H9 (cell line): Measurements from ENCODE around the gene U2AF1L4. TPM values are rescaled to one million over a fixed set of nuclear protein-coding genes. Genes with fewer than 3 reads are reported as not detected.

ENCODE experiments used
- DNase-seq: peaks from one replicate; pipeline ENCODE4 v3.0.0-alpha.2; 2017
- H2AFZ ChIP-seq: one replicate; pipeline ENCODE4 v1.6.1; 2013; ENCODE audit warnings: mild to moderate bottlenecking, low read length, control low read depth, moderate library complexity
- H2AK5ac ChIP-seq: 2 replicates; pipeline ENCODE4 v1.6.1; 2013; ENCODE audit warnings: low read length, control low read depth, mixed read lengths; ENCODE audit not compliant: insufficient read length
- H2BK120ac ChIP-seq: one replicate; pipeline ENCODE4 v1.6.1; 2013; ENCODE audit warnings: low read depth, mild to moderate bottlenecking, low read length, control low read depth, inconsistent platforms; ENCODE audit not compliant: poor library complexity, severe bottlenecking
- H2BK12ac ChIP-seq: 2 replicates; pipeline ENCODE4 v1.6.1; 2013; ENCODE audit warnings: low read length, control low read depth, mixed read lengths, low read depth; ENCODE audit not compliant: insufficient read length
- H2BK15ac ChIP-seq: 2 replicates; pipeline ENCODE4 v1.6.1; 2013; ENCODE audit warnings: low read depth, low read length, control low read depth
- H2BK20ac ChIP-seq: one replicate; pipeline ENCODE4 v1.6.1; 2013; ENCODE audit warnings: low read depth, mild to moderate bottlenecking, low read length, control low read depth, inconsistent platforms; ENCODE audit not compliant: poor library complexity, severe bottlenecking
- H2BK5ac ChIP-seq: 2 replicates; pipeline ENCODE4 v1.6.1; 2013; ENCODE audit warnings: low read length, control low read depth, mixed read lengths; ENCODE audit not compliant: insufficient read length
- H3K14ac ChIP-seq: 2 replicates; pipeline ENCODE4 v1.6.1; 2013; ENCODE audit warnings: low read length, control low read depth; ENCODE audit not compliant: insufficient read depth
- H3K18ac ChIP-seq: 2 replicates; pipeline ENCODE4 v1.6.1; 2013; ENCODE audit warnings: low read depth, mild to moderate bottlenecking, mixed read lengths, low read length, control low read depth; ENCODE audit not compliant: insufficient read length
- H3K23ac ChIP-seq: 2 replicates; pipeline ENCODE4 v1.6.1; 2013; ENCODE audit warnings: low read length, control low read depth, mixed read lengths, low read depth; ENCODE audit not compliant: insufficient read length
- H3K23me2 ChIP-seq: 2 replicates; pipeline ENCODE4 v1.6.1; 2013; ENCODE audit warnings: low read depth, mild to moderate bottlenecking, mixed read lengths, low read length, control low read depth; ENCODE audit not compliant: insufficient read length, poor library complexity, severe bottlenecking
- H3K27ac ChIP-seq: 2 replicates; pipeline ENCODE4 v1.5.1; 2013; ENCODE audit warnings: low read length, control low read depth, mixed read lengths, low read depth; ENCODE audit not compliant: insufficient read length
- H3K27me3 ChIP-seq: 2 replicates; pipeline ENCODE4 v1.6.1; 2013; ENCODE audit warnings: low read length, control low read depth, inconsistent platforms; ENCODE audit not compliant: insufficient read depth
- H3K4ac ChIP-seq: 2 replicates; pipeline ENCODE4 v1.6.1; 2013; ENCODE audit warnings: low read depth, mild to moderate bottlenecking, control low read depth, inconsistent platforms, low read length, moderate library complexity
- H3K4me1 ChIP-seq: 2 replicates; pipeline ENCODE4 v1.6.1; 2013; ENCODE audit warnings: low read length, control low read depth, inconsistent platforms; ENCODE audit not compliant: insufficient read depth
- H3K4me2 ChIP-seq: 2 replicates; pipeline ENCODE4 v1.6.1; 2013; ENCODE audit warnings: low read length, control low read depth, mixed read lengths; ENCODE audit not compliant: insufficient read length, insufficient read depth
- H3K56ac ChIP-seq: 2 replicates; pipeline ENCODE4 v1.6.1; 2013; ENCODE audit warnings: low read depth, mild to moderate bottlenecking, mixed read lengths, low read length, control low read depth; ENCODE audit not compliant: insufficient read length
- H3K79me1 ChIP-seq: 2 replicates; pipeline ENCODE4 v1.6.1; 2013; ENCODE audit warnings: low read depth, mild to moderate bottlenecking, moderate library complexity, low read length, control low read depth, inconsistent platforms; ENCODE audit not compliant: insufficient read depth, poor library complexity, severe bottlenecking
- H3K79me2 ChIP-seq: 2 replicates; pipeline ENCODE4 v1.6.1; 2013; ENCODE audit warnings: low read length, control low read depth, inconsistent platforms; ENCODE audit not compliant: insufficient read depth
- H3K9ac ChIP-seq: 2 replicates; pipeline ENCODE4 v1.6.1; 2013; ENCODE audit warnings: low read length, control low read depth, mixed read lengths; ENCODE audit not compliant: insufficient read length; ENCODE audit errors: extremely low read depth
- H3K9me3 ChIP-seq: one replicate; pipeline ENCODE4 v1.6.1; 2013; ENCODE audit warnings: low read depth, low read length, inconsistent platforms; ENCODE audit not compliant: control insufficient read depth
- H3T11ph ChIP-seq: one replicate; pipeline ENCODE4 v1.6.1; 2013; ENCODE audit warnings: mild to moderate bottlenecking, low read length, control low read depth, inconsistent platforms
- H4K20me1 ChIP-seq: one replicate; pipeline ENCODE4 v1.6.1; 2013; ENCODE audit not compliant: control insufficient read depth, insufficient read length, insufficient read depth
- H4K5ac ChIP-seq: 2 replicates; pipeline ENCODE4 v1.6.1; 2013; ENCODE audit warnings: low read depth, mild to moderate bottlenecking, mixed read lengths, low read length, control low read depth; ENCODE audit not compliant: insufficient read length
- H4K8ac ChIP-seq: replicated peaks from 2 replicates; pipeline ENCODE4 v1.6.1; 2013; ENCODE audit warnings: low read length, control low read depth, mixed read lengths, low read depth; ENCODE audit not compliant: insufficient read length
- H4K91ac ChIP-seq: 2 replicates; pipeline ENCODE4 v1.6.1; 2013; ENCODE audit warnings: low read depth, mild to moderate bottlenecking, moderate library complexity, mixed read lengths, low read length, control low read depth; ENCODE audit not compliant: insufficient read length
- H3K27ac Mint-ChIP-seq, 3 experiments: 2 replicates in 2 of 3; 3 replicates in 1 of 3; pipeline ENCODE4 v1.8.0; 2020 to 2021; ENCODE audit warnings: mixed read lengths in 3 of 3, mild to moderate bottlenecking in 1 of 3, moderate library complexity in 1 of 3
- H3K27me3 Mint-ChIP-seq: 2 replicates; pipeline ENCODE4 v1.8.0; 2021; ENCODE audit warnings: low read depth, mild to moderate bottlenecking, moderate library complexity, mixed read lengths
- H3K36me3 Mint-ChIP-seq, 3 experiments: 2 replicates in 2 of 3; 3 replicates in 1 of 3; pipeline ENCODE4 v1.8.0; 2020 to 2021; ENCODE audit warnings: low read depth in 3 of 3, mixed read lengths in 3 of 3; ENCODE audit not compliant: insufficient read depth in 1 of 3
- H3K4me1 Mint-ChIP-seq, 2 experiments: 2 replicates each; pipeline ENCODE4 v1.8.0; 2020; ENCODE audit warnings: mixed read lengths in 2 of 2
- H3K4me3 Mint-ChIP-seq, 2 experiments: 2 replicates in 1 of 2; 3 replicates in 1 of 2; pipeline ENCODE4 v1.8.0; 2020 to 2021; ENCODE audit warnings: mild to moderate bottlenecking in 2 of 2, mixed read lengths in 2 of 2, moderate library complexity in 1 of 2
- H3K9me3 Mint-ChIP-seq, 2 experiments: 2 replicates in 1 of 2; 3 replicates in 1 of 2; pipeline ENCODE4 v1.8.0; 2020; ENCODE audit warnings: mild to moderate bottlenecking in 2 of 2, mixed read lengths in 2 of 2, moderate library complexity in 1 of 2
- whole genome bisulfite sequencing: extraction: QIAGEN DNeasy Blood & Tissue Kit; methylation state at CpG from one replicate; pipeline ENCODE4 v1.1.7; 2013; ENCODE audit warnings: missing lambda C conversion rate, low lambda C conversion rate, mixed read lengths; ENCODE audit not compliant: insufficient read length; ENCODE audit errors: extremely low coverage; 5-methylcytosine and 5-hydroxymethylcytosine counted together
- total RNA-seq: library from RNA; stranded (reverse); gene quantifications from 2 replicates; pipeline ENCODE4 v1.2.1, GENCODE V29; 2021
- TF ChIP-seq, protein P1 (sequence below): fragments of 200-600 bp; sonication (generic); conservative IDR thresholded peaks from 3 replicates; pipeline ENCODE4 v1.8.0; 2021; ENCODE audit warnings: antibody characterized with exemption, mild to moderate bottlenecking

Gene U2AF1L4
- total RNA-seq, 1 experiment from 2014 or later: 16.8 TPM

DNA sequence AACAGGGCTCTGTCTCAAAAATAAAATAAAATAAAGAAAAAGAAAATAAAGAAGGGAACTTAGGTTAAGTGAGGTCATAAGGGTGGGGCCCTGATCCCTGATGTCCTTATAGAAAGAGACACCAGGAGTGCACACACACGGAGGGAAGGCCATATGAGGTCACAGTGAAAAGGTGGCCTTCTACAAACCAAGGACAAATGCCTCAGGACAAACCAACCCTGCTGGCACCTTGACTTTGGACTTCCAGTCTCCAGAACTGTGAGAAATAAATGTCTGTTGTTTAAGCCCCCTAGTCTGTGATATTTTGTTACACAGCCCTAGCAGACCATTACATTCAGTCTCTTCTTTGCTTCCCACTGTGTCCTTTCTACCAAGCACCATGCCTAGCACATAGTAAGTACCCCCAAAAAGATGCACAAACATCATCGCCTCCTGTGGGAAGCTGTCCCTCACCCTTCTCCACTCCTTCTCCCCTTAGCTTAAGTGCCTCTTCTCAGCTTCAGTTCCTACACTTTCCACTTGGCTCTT, 49.3 kb downstream of the U2AF1L4 start:
- H3K36me3 Mint-ChIP-seq: no peaks in the 10 kb centered on the region
- Histone ChIP-seq H4K91ac (no peak overlapping the region), H3K27ac (no peak overlapping the region), H2BK12ac (no peak overlapping the region), H3K4ac (no peak overlapping the region), H3K4me1 (no peaks in the 10 kb centered on the region), H3K9me3 (no peaks in the 10 kb centered on the region), H3K9ac (no peak overlapping the region), H2BK15ac (no peak overlapping the region), H4K20me1 (no peaks in the 10 kb centered on the region), H3K14ac (no peak overlapping the region), H3K18ac (no peak overlapping the region), H3K23ac (no peak overlapping the region), H3K4me2 (no peak overlapping the region), H4K8ac (no peak overlapping the region), H2BK120ac (no peak overlapping the region), H2AK5ac (no peak overlapping the region), H2BK5ac (no peak overlapping the region), H2AFZ (no peak overlapping the region), H2BK20ac (no peak overlapping the region), H4K5ac (no peak overlapping the region), H3K79me2 (no peaks in the 10 kb centered on the region), H3K79me1 (no peaks in the 10 kb centered on the region), H3T11ph (no peak overlapping the region), H3K27me3 (no peaks in the 10 kb centered on the region), H3K56ac (no peak overlapping the region), H3K23me2 (no peaks in the 10 kb centered on the region)
- no CpG with 5 or more reads among the region's 2 CpGs for WGBS
- TF ChIP-seq, protein P1, sequence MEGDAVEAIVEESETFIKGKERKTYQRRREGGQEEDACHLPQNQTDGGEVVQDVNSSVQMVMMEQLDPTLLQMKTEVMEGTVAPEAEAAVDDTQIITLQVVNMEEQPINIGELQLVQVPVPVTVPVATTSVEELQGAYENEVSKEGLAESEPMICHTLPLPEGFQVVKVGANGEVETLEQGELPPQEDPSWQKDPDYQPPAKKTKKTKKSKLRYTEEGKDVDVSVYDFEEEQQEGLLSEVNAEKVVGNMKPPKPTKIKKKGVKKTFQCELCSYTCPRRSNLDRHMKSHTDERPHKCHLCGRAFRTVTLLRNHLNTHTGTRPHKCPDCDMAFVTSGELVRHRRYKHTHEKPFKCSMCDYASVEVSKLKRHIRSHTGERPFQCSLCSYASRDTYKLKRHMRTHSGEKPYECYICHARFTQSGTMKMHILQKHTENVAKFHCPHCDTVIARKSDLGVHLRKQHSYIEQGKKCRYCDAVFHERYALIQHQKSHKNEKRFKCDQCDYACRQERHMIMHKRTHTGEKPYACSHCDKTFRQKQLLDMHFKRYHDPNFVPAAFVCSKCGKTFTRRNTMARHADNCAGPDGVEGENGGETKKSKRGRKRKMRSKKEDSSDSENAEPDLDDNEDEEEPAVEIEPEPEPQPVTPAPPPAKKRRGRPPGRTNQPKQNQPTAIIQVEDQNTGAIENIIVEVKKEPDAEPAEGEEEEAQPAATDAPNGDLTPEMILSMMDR: no peak
- peaks cover 0 to 3% of the 10 kb centered on the region in 2 experiments; a peak in 3 of 5 replicates for H3K9me3 Mint-ChIP-seq
- H3K27me3 Mint-ChIP-seq: peaks cover 11% of the 10 kb centered on the region
- peaks cover 0 to 8% of the 10 kb centered on the region in 2 experiments; a peak in 1 of 4 replicates for H3K4me1 Mint-ChIP-seq
- no peak overlapping the region; a peak in 1 of 7 replicates for H3K27ac Mint-ChIP-seq
- no peak for DNase-seq
- no peak overlapping the region; a peak in 1 of 5 replicates for H3K4me3 Mint-ChIP-seq
